ENCODE results near the gene SRP19.

- TF ChIP-seq YY1 (IDR thresholded peaks at IDR 0.05; ENCODE audit: low read depth) (no peak), RAD21 (IDR thresholded peaks at IDR 0.05; ENCODE audit: low read depth) (no peak), NFIC (IDR thresholded peaks at IDR 0.05) (no peak), REST (IDR thresholded peaks at IDR 0.05; ENCODE audit: low read depth) (no peak), CEBPB (IDR thresholded peaks at IDR 0.05) (no peak), TAF1 (IDR thresholded peaks at IDR 0.05; ENCODE audit: low read depth) (no peak), USF1 (IDR thresholded peaks at IDR 0.05) (no peak), EP300 (IDR thresholded peaks at IDR 0.05; ENCODE audit: borderline replicate concordance) (no peak), MAX (IDR thresholded peaks at IDR 0.05) (no peak), ZBTB7A (IDR thresholded peaks at IDR 0.05; ENCODE audit: low read depth) (no peak), TEAD4 (IDR thresholded peaks at IDR 0.05) (no peak), CREB1 (IDR thresholded peaks at IDR 0.05; ENCODE audit: low read depth) (no peak), FOXM1 (IDR thresholded peaks at IDR 0.05; ENCODE audit: borderline replicate concordance, low read depth) (no peak), EGR1 (IDR thresholded peaks at IDR 0.05) (no peak)
These were observed 31.7 kb downstream of the SRP19 start for GRCh38 chr5:112892776-112893175.

Data from Ishikawa (cell line).